PC-9 (cell line): ENCODE data around the gene ARMC2.

Experiments used
- CTCF ChIP-seq: fragments of 200-600 bp; sonication (generic); conservative IDR thresholded peaks from 2 replicates; pipeline ENCODE4 v1.6.1; 2017; ENCODE audit warnings: mixed run types, antibody characterized with exemption, mild to moderate bottlenecking, moderate library complexity
- EZH2 ChIP-seq: fragments of 200-600 bp; sonication (generic); IDR thresholded peaks from 2 replicates; pipeline ENCODE4 v1.8.0; 2017; ENCODE audit warnings: antibody characterized with exemption, low read depth

- TF ChIP-seq CTCF (no peak), EZH2 (no peak)
These were observed 54.2 kb downstream of the ARMC2 start for GRCh38 chr6:108902382-108902792.
